IPS-NIHi7 (cell line): ENCODE data around the gene ATP6V1F.

Experiments used
- DNase-seq: peaks from one replicate; pipeline ENCODE4 v3.0.0; 2012; ENCODE audit warnings: mixed read lengths; ENCODE audit errors: extremely low spot score

The ATP6V1F gene

GRCh38 chr7:128848289-128849155 lies 14.1 kb upstream of the ATP6V1F start:
- DNase-seq = no peak

- DNase-seq = no peak
These were observed 13.5 kb upstream of the ATP6V1F start for GRCh38 chr7:128849156-128849515.

- DNase-seq = no peak
These were observed 12.7 kb upstream of the ATP6V1F start for GRCh38 chr7:128849804-128850490.

- no peak for DNase-seq
These were observed 10.0 kb upstream of the ATP6V1F start for GRCh38 chr7:128852537-128853254.

GRCh38 chr7:128853799-128854198 lies 8.9 kb upstream of the ATP6V1F start:
- no peak for DNase-seq

DNA sequence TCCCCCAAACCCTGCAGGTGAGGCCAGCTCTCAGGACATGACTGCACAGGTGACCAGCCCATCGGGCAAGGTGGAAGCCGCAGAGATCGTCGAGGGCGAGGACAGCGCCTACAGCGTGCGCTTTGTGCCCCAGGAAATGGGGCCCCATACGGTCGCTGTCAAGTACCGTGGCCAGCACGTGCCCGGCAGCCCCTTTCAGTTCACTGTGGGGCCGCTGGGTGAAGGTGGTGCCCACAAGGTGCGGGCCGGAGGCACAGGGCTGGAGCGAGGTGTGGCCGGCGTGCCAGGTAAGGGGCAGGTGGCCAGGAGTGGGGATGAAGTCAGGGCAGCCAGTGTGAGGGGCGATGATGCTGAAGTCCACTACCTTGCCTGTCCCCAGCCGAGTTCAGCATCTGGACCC lies 8.3 kb upstream of the ATP6V1F start:
- no peak for DNase-seq

GRCh38 chr7:128855559-128855958 lies 7.1 kb upstream of the ATP6V1F start:
- DNase-seq = no peak

- no peak for DNase-seq
These were observed 6.5 kb upstream of the ATP6V1F start for GRCh38 chr7:128856001-128856718.

DNA sequence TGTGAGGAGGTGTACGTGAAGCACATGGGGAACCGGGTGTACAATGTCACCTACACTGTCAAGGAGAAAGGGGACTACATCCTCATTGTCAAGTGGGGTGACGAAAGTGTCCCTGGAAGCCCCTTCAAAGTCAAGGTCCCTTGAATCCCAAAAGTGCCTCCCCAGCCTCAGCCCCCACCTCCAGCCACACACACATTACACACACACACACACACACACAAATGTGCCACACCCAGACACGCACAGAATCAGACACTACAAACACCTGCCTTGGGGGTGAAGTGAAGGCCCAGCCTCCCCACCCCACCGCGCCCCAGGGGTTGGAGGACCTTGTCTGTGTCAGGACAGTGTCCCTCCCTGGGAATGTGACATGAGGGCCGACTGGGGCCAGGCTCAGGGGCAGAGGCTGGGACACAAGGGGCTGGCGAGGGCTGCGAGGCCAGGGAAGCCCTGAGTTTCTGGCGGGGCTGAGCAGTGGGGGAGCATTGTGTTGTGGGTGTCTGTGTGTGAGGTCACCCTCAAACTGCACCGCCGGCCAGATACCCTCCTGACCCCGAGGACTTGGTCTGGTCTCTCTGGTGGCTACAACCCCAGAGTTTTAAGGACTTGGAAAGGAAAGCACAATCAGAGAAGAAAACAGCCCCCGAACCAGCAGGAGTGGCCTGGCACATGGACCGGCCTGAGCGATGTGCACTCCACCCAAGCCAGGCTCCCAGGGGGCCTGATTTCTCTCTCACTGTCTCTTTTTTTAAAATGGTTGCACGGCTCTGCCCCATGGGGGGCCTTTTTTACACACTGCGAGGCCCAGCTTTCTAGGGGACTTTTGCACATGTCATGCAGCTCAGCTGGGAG lies 4.0 kb upstream of the ATP6V1F start:
- DNase-seq = no peak

DNA sequence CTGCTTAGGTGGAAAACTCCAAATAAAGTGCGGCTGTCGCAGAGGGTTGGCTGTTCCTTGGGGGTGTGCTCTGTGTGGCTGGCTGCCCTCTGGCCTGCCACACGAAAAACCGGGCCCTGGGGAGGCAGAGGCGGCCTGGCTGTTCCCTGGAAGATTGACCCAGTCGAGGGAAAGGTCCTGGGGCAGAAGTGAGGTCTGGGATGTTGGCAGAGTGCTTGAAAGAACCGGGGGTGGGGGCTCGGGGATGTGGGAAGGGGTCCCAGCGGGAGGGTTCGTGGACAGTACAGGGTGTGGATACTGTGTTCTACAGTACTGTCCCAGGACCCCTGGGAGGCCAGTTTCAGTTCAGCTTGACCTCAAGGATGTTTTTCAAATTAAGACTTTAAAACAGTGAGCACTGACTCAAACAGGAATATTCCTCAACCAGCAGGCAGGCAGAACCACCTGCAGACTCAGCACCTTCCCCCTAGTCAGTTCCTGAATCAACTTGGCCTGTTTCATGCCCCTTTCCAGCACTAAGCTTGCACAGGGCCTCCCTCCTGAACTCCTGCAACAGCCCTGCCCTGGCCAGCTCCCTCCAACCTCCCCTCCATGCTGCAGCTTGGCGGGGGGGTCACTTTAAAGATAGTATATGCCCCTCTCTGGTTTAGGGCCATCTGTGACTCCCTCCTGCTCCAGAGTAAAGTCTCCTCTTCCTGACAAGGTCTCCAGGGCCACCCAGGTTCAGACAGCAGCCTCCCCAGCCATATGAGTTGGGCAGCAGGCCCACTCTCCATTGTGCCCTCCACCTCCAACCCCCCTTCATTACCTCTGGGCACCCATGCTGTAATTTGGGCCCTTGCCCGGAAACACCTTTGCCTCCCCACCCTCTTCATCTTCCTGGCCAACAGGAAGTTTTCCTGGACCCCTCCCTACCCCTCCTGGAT lies 3.2 kb upstream of the ATP6V1F start:
- no peak for DNase-seq

DNA sequence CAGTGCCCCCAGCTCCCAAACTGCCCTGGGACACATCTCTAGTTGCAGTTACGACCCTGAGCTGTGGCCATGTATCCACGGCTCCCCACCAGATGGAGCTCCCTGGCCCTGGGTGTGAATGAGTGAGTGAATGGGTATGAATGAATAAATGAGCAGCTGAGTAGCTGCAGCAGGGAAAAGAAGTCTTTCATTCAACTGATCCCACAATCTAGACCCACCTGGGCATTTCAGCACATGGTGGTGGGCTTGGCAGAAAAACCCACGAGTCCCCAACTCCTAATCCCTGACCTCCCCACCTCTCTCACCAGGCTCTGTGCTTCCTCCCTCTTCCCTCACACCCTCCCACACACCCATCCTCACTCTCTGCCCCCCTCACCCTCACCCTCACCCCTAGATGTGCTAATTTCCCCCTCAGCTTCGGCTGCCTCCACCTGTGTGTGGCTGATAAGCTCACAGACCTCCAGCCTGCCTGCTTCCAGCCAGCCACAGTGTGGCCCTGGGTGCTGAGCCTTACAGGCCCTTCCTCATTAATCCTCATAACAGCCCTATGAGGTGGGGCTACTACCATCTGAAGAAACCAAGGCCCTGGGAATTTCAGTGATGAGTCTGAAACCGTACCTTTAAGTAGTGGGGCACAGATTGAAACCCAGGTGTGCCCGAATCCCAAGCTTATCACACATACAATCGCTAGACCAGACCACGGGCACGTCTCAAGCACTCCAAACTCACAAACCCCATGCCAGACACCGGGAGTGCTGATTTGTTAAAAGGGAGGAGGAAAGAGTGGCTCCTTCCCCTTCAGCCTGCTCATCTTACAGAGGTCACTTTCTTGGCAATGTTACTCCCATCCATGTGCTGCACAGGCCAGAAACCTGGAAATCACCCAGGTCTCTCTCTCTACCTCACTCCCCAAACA lies 2.2 kb upstream of the ATP6V1F start:
- peak; percentile 52 for DNase-seq

- no peak for DNase-seq
These were observed 592 bp upstream of the ATP6V1F start for GRCh38 chr7:128861957-128862570.

GRCh38 chr7:128863433-128863989 lies 855 bp downstream of the ATP6V1F start:
- peak; percentile 56 for DNase-seq

DNA sequence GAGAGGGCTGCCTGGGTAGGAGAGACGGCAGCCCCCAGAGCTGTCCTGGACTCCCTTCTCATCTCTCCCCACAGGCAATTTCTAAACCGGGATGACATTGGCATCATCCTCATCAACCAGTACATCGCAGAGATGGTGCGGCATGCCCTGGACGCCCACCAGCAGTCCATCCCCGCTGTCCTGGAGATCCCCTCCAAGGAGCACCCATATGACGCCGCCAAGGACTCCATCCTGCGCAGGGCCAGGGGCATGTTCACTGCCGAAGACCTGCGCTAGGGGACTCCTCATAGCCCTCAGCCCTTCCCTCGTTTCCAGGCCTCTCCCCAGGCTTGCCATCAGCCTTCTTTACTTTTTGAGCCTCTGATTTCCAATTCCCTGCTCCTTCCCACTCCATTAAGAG lies 2.6 kb downstream of the ATP6V1F start:
- no peak for DNase-seq

- DNase-seq = no peak
These were observed 3.6 kb downstream of the ATP6V1F start for GRCh38 chr7:128865996-128866877.

DNA sequence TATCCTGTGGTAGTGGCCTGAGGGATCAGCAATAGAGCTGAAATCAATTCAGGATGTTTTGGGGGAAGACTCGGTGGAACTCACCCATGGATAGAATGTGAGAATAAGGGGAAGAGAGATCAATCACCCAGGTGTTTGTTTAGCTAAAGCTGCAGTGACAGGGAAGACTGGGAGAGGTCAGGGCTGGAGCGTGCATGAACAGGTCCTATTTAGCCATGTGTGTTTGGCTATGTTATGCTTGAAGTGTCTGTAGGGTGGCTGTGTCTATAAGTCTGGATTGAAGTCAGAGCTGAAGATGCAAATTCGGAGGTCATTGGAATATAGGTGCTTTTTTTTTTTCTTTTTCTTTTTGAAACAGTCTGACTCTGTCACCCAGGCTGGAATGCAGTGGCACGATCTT lies 4.6 kb downstream of the ATP6V1F start:
- DNase-seq = no peak
